IPS-NIHi7 (cell line): ENCODE results near the gene SPATA32.
"Not testable (repeated sequence)": the region's sequence is repeated elsewhere in the genome, so short reads cannot be mapped to it uniquely, and the experiment has no call there.

Experiments used
- DNase-seq: peaks from one replicate; pipeline ENCODE4 v3.0.0; 2012; ENCODE audit warnings: mixed read lengths; ENCODE audit errors: extremely low spot score

SPATA32 gene

GRCh38 chr17:45261577-45262515, at the start of gene SPATA32:
Gene SPATA32, minus strand, starts transcription at chr17:45262094. Its CDS starts 78 bp downstream, at chr17:45262016.
- peak; percentile 68 for DNase-seq

GRCh38 chr17:45311401-45311759, 49.5 kb upstream of the SPATA32 start:
- no peak for DNase-seq

- no peak for DNase-seq
Measured at GRCh38 chr17:45310380-45311324, 48.8 kb upstream of the SPATA32 start.

- no peak for DNase-seq
Measured at GRCh38 chr17:45309400-45309799, 47.5 kb upstream of the SPATA32 start.

- no peak for DNase-seq
Measured at GRCh38 chr17:45308840-45309239, 46.9 kb upstream of the SPATA32 start.

- DNase-seq = no peak
Measured at GRCh38 chr17:45308016-45308365, 46.1 kb upstream of the SPATA32 start.

- DNase-seq = no peak
Measured at GRCh38 chr17:45307290-45308015, 45.6 kb upstream of the SPATA32 start.

GRCh38 chr17:45306623-45307022, 44.7 kb upstream of the SPATA32 start:
- DNase-seq = no peak

GRCh38 chr17:45306094-45306493, 44.2 kb upstream of the SPATA32 start:
- DNase-seq = no peak

- DNase-seq = no peak
Measured at GRCh38 chr17:45305530-45306087, 43.7 kb upstream of the SPATA32 start.

- no peak for DNase-seq
Measured at GRCh38 chr17:45302649-45303173, 40.8 kb upstream of the SPATA32 start.

- not testable (repeated sequence) for DNase-seq
Measured at GRCh38 chr17:45302220-45302619, 40.3 kb upstream of the SPATA32 start.

- no peak for DNase-seq
Measured at GRCh38 chr17:45301674-45302073, 39.8 kb upstream of the SPATA32 start.

- DNase-seq = no peak
Measured at GRCh38 chr17:45300060-45300751, 38.3 kb upstream of the SPATA32 start.

- DNase-seq = no peak
Measured at GRCh38 chr17:45299361-45299760, 37.5 kb upstream of the SPATA32 start.

GRCh38 chr17:45298546-45299285, 36.8 kb upstream of the SPATA32 start:
- DNase-seq = no peak

- no peak for DNase-seq
Measured at GRCh38 chr17:45296833-45297124, 34.9 kb upstream of the SPATA32 start.

- DNase-seq = no peak
Measured at GRCh38 chr17:45296003-45296832, 34.3 kb upstream of the SPATA32 start.

- no peak for DNase-seq
Measured at GRCh38 chr17:45294506-45294905, 32.6 kb upstream of the SPATA32 start.
